HepG2 (cell line): ENCODE data around the gene TBC1D16. TPM values are rescaled to one million over a fixed set of nuclear protein-coding genes. Genes with fewer than 3 reads are reported as not detected.

Experiments used
- DMAP1 ChIP-seq: IDR thresholded peaks from 2 replicates; pipeline ENCODE4 v1.6.1; 2016
- HNF1A ChIP-seq, 2 experiments: sonication (generic) in 1 of 2; formaldehyde crosslinking in 1 of 2; IDR thresholded peaks; 2 replicates each; pipeline versions ENCODE4 v1.4.0 to v1.6.1; 2016 to 2020; ENCODE audit warnings: borderline replicate concordance in 1 of 2, low read depth in 1 of 2, mild to moderate bottlenecking in 1 of 2, missing genetic modification reagents in 1 of 2
- JDP2 ChIP-seq: sonication (generic); formaldehyde crosslinking; IDR thresholded peaks from 2 replicates; pipeline ENCODE4 v1.8.1; 2022; ENCODE audit warnings: missing genetic modification reagents, borderline replicate concordance
- JUND ChIP-seq: sonication (generic); formaldehyde crosslinking; IDR thresholded peaks from 2 replicates; pipeline ENCODE4 v1.8.0; 2022; ENCODE audit warnings: mild to moderate bottlenecking, missing genetic modification reagents
- KDM2A ChIP-seq: sonication (generic); formaldehyde crosslinking; IDR thresholded peaks from 2 replicates; pipeline ENCODE4 v1.4.0; 2020; ENCODE audit warnings: low read depth, missing genetic modification reagents, borderline replicate concordance
- MAZ ChIP-seq, 2 experiments: sonication (generic) in 1 of 2; formaldehyde crosslinking in 1 of 2; IDR thresholded peaks; 2 replicates each; pipeline versions ENCODE4 v1.5.0 to v1.6.1; 2012 to 2020; ENCODE audit warnings: low read depth in 2 of 2, mild to moderate bottlenecking in 2 of 2, borderline replicate concordance in 1 of 2, improper control_type of control experiment in 1 of 2, low read length in 1 of 2, missing genetic modification reagents in 1 of 2, moderate library complexity in 1 of 2
- NCOA1 ChIP-seq: sonication (generic); formaldehyde crosslinking; IDR thresholded peaks from 2 replicates; pipeline ENCODE4 v1.9.0; 2021; ENCODE audit warnings: missing genetic modification reagents
- NFYB ChIP-seq: sonication (generic); formaldehyde crosslinking; IDR thresholded peaks from 2 replicates; pipeline ENCODE4 v1.4.0; 2020; ENCODE audit warnings: missing genetic modification reagents
- NR2C2 ChIP-seq: sonication (generic); formaldehyde crosslinking; IDR thresholded peaks from 2 replicates; pipeline ENCODE4 v1.4.0; 2020; ENCODE audit warnings: missing genetic modification reagents, mild to moderate bottlenecking, moderate library complexity, borderline replicate concordance
- SMC3 ChIP-seq: IDR thresholded peaks from 2 replicates; pipeline ENCODE4 v1.6.1; 2011; ENCODE audit warnings: low read length, improper control_type of control experiment
- SOX13 ChIP-seq, 3 experiments: fragments of 450-650 bp in 1 of 3; sonication (generic) in 1 of 3; formaldehyde crosslinking in 1 of 3; IDR thresholded peaks in 2 of 3; conservative IDR thresholded peaks in 1 of 3; 2 replicates each; pipeline versions ENCODE4 v1.5.0 to v1.6.1; 2016 to 2020; ENCODE audit warnings: antibody characterized with exemption in 1 of 3, mild to moderate bottlenecking in 1 of 3, missing compliant biosample characterization in 1 of 3, missing genetic modification reagents in 1 of 3, moderate library complexity in 1 of 3
- SP5 ChIP-seq: IDR thresholded peaks from 2 replicates; pipeline ENCODE4 v1.6.1; 2016; ENCODE audit warnings: low read depth, borderline replicate concordance
- TCF7 ChIP-seq: sonication (generic); IDR thresholded peaks from 2 replicates; pipeline ENCODE4 v1.6.1; 2016; ENCODE audit warnings: antibody characterized with exemption, low read depth
- U2AF1 ChIP-seq: fragments of 200-400 bp; formaldehyde crosslinking; optimal IDR thresholded peaks from 2 replicates; pipeline ENCODE3; 2017; ENCODE audit warnings: mild to moderate bottlenecking, low read depth, low read length
- UBTF ChIP-seq: sonication (generic); formaldehyde crosslinking; IDR thresholded peaks from 2 replicates; pipeline ENCODE4 v1.4.0; 2020; ENCODE audit warnings: mild to moderate bottlenecking, missing genetic modification reagents
- ZBTB1 ChIP-seq: sonication (generic); formaldehyde crosslinking; IDR thresholded peaks from 2 replicates; pipeline ENCODE4 v1.4.0; 2020; ENCODE audit warnings: missing genetic modification reagents, borderline replicate concordance
- ZNF143 ChIP-seq: sonication (generic); formaldehyde crosslinking; IDR thresholded peaks from 2 replicates; pipeline ENCODE4 v1.4.0; 2020; ENCODE audit warnings: missing genetic modification reagents
- ZNF44 ChIP-seq: sonication (generic); formaldehyde crosslinking; IDR thresholded peaks from 2 replicates; pipeline ENCODE4 v1.5.1; 2020; ENCODE audit warnings: mild to moderate bottlenecking, missing genetic modification reagents
- ZNF501 ChIP-seq: sonication (generic); formaldehyde crosslinking; IDR thresholded peaks from 2 replicates; pipeline ENCODE4 v1.5.1; 2020; ENCODE audit warnings: mild to moderate bottlenecking, moderate library complexity, missing genetic modification reagents
- ZNF530 ChIP-seq: sonication (generic); formaldehyde crosslinking; IDR thresholded peaks from 2 replicates; pipeline ENCODE4 v1.5.0; 2020; ENCODE audit warnings: low read depth, mild to moderate bottlenecking, missing genetic modification reagents
- ZNF709 ChIP-seq: sonication (generic); formaldehyde crosslinking; IDR thresholded peaks from 2 replicates; pipeline ENCODE4 v1.5.0; 2020; ENCODE audit warnings: mild to moderate bottlenecking, missing genetic modification reagents
- ZNF816 ChIP-seq: sonication (generic); formaldehyde crosslinking; IDR thresholded peaks from 2 replicates; pipeline ENCODE4 v1.8.0; 2022; ENCODE audit warnings: missing genetic modification reagents, mild to moderate bottlenecking, borderline replicate concordance
- ZNF839 ChIP-seq: sonication (generic); formaldehyde crosslinking; IDR thresholded peaks from 2 replicates; pipeline ENCODE4 v1.4.0; 2020; ENCODE audit warnings: missing genetic modification reagents, mild to moderate bottlenecking, borderline replicate concordance
- polyA plus RNA-seq, 8 experiments: library from polyadenylated mRNA; depleted of rRNA in 3 of 8; stranded (reverse) in 7 of 8; unstranded in 1 of 8; fragments of >200 nt; fragmentation: Illumina TruSeq in 4 of 8; extraction: Trizol in 4 of 8; gene quantifications; 2 replicates each; pipeline versions ENCODE4 v1.2.1 to v1.2.3, GENCODE V29; 2011 to 2016; ENCODE audit warnings: low read depth in 4 of 8, missing spikeins in 1 of 8, mixed read lengths in 1 of 8; ENCODE audit not compliant: insufficient read depth in 1 of 8
- total RNA-seq, 5 experiments: library from RNA; depleted of rRNA; stranded (reverse); fragments of >200 nt; fragmentation: Illumina TruSeq; extraction: Trizol; gene quantifications; 2 replicates each; pipeline ENCODE4 v1.2.3, GENCODE V29; 2016; ENCODE audit warnings: low read depth in 1 of 5

The TBC1D16 gene
- total and polyA plus RNA-seq, 2 of the 13 experiments (the other 11 are each of a cell fraction or from before 2014, with no cell fraction given) = 14.9 to 24.9 TPM

GRCh38 chr17:80023481-80024205, 12.0 kb downstream of the TBC1D16 start (continued):
- TF ChIP-seq UBTF (CRISPR knock-in tag) = peak; percentile 86
- no peak for TF ChIP-seq NFYB (CRISPR knock-in tag)
- no peak for TF ChIP-seq ZBTB1
- TF ChIP-seq DMAP1 = peak; percentile 81
- TF ChIP-seq JDP2 (CRISPR knock-in tag) = no peak
- TF ChIP-seq ZNF501 = peak; percentile 72
- 0 out of 2 replicates have a peak, but pooled peaks have one; percentile 21 for TF ChIP-seq SMC3
- TF ChIP-seq HNF1A (IDR thresholded peaks at IDR 0.05; ENCODE audit: low read depth) = no peak
- peak; percentile 70; the same call in 1 of the 2 replicates for TF ChIP-seq HNF1A (CRISPR knock-in tag; IDR thresholded peaks at IDR 0.05; ENCODE audit: borderline replicate concordance)
- TF ChIP-seq ZNF709 = no peak
- TF ChIP-seq KDM2A = peak; percentile 86
- TF ChIP-seq SOX13 (IDR thresholded peaks at IDR 0.05) = no peak
- TF ChIP-seq SOX13 (CRISPR knock-in tag; conservative IDR thresholded peaks at IDR 0.05 in 1 of 2, IDR thresholded peaks at IDR 0.05 in 1 of 2) = peak in 1 of 2 experiments; percentile 43; a peak in 2 of 4 replicates
- TF ChIP-seq NR2C2 (CRISPR knock-in tag) = 0 out of 2 replicates have a peak, but pooled peaks have one; percentile 19
- TF ChIP-seq ZNF530 (CRISPR knock-in tag) = no peak
- TF ChIP-seq NCOA1 = peak; percentile 64; the same call in 1 of the 2 replicates
- no peak for TF ChIP-seq MAZ (IDR thresholded peaks at IDR 0.05; ENCODE audit: borderline replicate concordance, low read depth, low read length)
- TF ChIP-seq MAZ (CRISPR knock-in tag; IDR thresholded peaks at IDR 0.05; ENCODE audit: low read depth) = peak; percentile 68; the same call in 1 of the 2 replicates
- no peak for TF ChIP-seq ZNF816 (CRISPR knock-in tag)
- TF ChIP-seq TCF7 = no peak
- no peak for TF ChIP-seq ZNF839 (CRISPR knock-in tag)
- TF ChIP-seq SP5 (CRISPR knock-in tag) = peak; percentile 82
- no peak for TF ChIP-seq JUND (CRISPR knock-in tag)
- no peak for TF ChIP-seq ZNF143 (CRISPR knock-in tag)
- 0 out of 2 replicates have a peak, but pooled peaks have one; percentile 77 for TF ChIP-seq ZNF44 (CRISPR knock-in tag)
- TF ChIP-seq U2AF1 = peak; percentile 69
